ENCODE data around the gene ILF2. TPM values are rescaled to one million over a fixed set of nuclear protein-coding genes. Genes with fewer than 3 reads are reported as not detected.

The ILF2 gene
- total and polyA plus RNA-seq, 2 experiments from 2014 or later, result 200 to 276 TPM

- H3K27me3 ChIP-seq, result no peaks in the 10 kb centered on the region
- no peak for DNase-seq (ENCODE audit: low read depth in 1 of 2, low spot score in 1 of 2)
- H3K27ac ChIP-seq, result peak overlapping the region; percentile 93
- no peaks in the 10 kb centered on the region for H3K9me3 ChIP-seq (ENCODE audit: low read depth)
- H3K4me3 ChIP-seq, result peak overlapping the region; percentile 79
- TF ChIP-seq, protein P1, sequence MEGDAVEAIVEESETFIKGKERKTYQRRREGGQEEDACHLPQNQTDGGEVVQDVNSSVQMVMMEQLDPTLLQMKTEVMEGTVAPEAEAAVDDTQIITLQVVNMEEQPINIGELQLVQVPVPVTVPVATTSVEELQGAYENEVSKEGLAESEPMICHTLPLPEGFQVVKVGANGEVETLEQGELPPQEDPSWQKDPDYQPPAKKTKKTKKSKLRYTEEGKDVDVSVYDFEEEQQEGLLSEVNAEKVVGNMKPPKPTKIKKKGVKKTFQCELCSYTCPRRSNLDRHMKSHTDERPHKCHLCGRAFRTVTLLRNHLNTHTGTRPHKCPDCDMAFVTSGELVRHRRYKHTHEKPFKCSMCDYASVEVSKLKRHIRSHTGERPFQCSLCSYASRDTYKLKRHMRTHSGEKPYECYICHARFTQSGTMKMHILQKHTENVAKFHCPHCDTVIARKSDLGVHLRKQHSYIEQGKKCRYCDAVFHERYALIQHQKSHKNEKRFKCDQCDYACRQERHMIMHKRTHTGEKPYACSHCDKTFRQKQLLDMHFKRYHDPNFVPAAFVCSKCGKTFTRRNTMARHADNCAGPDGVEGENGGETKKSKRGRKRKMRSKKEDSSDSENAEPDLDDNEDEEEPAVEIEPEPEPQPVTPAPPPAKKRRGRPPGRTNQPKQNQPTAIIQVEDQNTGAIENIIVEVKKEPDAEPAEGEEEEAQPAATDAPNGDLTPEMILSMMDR (IDR thresholded peaks at IDR 0.05; ENCODE audit: low read depth, low read length), result no peak
- H3K36me3 ChIP-seq, result peaks cover 34% of the 10 kb centered on the region
- H3K4me1 ChIP-seq (ENCODE audit: low read depth), result no peaks in the 10 kb centered on the region
Observed at GRCh38 chr1:153659175-153659534, 11.6 kb downstream of the ILF2 start.

GRCh38 chr1:153658400-153659174, 12.2 kb downstream of the ILF2 start, which contains the start of gene SNAPIN:
Gene SNAPIN (plus strand): TSS chr1:153658703. CDS start chr1:153658744, 41 bp downstream.
- H3K4me3 ChIP-seq, result peak within 1 kb of the TSS; percentile 79
- H3K27ac ChIP-seq, result peak within 1 kb of the TSS; percentile 93
- DNase-seq (ENCODE audit: low read depth in 1 of 2, low spot score in 1 of 2), result peak; percentile 93
- peaks cover 29% of the 10 kb centered on the region for H3K36me3 ChIP-seq
- no peaks in the 10 kb centered on the region for H3K4me1 ChIP-seq (ENCODE audit: low read depth)
- TF ChIP-seq, protein P1 (IDR thresholded peaks at IDR 0.05; ENCODE audit: low read depth, low read length), result peak; percentile 21
- H3K27me3 ChIP-seq, result no peaks in the 10 kb centered on the region
- H3K9me3 ChIP-seq (ENCODE audit: low read depth), result no peaks in the 10 kb centered on the region

DNA sequence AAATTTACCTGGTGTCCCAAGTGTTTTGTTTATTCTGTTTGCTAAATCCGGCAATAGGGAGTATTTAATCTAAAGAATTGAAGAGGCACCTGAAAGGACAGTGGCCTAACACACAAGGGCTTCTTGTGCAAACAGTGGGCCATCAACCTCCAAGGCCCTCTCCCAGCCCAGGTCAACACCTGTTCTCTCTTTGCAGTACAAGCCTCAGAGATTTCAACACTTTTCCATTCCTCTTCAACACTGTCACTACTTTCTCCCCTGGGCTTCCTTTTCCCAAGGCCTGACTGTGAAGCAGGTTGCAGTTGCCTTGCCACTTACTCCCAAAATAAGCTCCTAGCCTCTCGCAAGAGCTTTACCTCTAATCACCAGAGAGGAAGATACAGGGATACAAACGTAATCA, 15.5 kb downstream of the ILF2 start:
- H3K27me3 ChIP-seq, result no peaks in the 10 kb centered on the region
- H3K4me3 ChIP-seq, result no peak overlapping the region
- H3K36me3 ChIP-seq, result no peaks in the 10 kb centered on the region
- DNase-seq (ENCODE audit: low read depth in 1 of 2, low spot score in 1 of 2), result no peak
- peak overlapping the region; percentile 68 for H3K27ac ChIP-seq
- H3K4me1 ChIP-seq (ENCODE audit: low read depth), result no peaks in the 10 kb centered on the region
- TF ChIP-seq, protein P1 (IDR thresholded peaks at IDR 0.05; ENCODE audit: low read depth, low read length), result no peak
- no peaks in the 10 kb centered on the region for H3K9me3 ChIP-seq (ENCODE audit: low read depth)

DNA sequence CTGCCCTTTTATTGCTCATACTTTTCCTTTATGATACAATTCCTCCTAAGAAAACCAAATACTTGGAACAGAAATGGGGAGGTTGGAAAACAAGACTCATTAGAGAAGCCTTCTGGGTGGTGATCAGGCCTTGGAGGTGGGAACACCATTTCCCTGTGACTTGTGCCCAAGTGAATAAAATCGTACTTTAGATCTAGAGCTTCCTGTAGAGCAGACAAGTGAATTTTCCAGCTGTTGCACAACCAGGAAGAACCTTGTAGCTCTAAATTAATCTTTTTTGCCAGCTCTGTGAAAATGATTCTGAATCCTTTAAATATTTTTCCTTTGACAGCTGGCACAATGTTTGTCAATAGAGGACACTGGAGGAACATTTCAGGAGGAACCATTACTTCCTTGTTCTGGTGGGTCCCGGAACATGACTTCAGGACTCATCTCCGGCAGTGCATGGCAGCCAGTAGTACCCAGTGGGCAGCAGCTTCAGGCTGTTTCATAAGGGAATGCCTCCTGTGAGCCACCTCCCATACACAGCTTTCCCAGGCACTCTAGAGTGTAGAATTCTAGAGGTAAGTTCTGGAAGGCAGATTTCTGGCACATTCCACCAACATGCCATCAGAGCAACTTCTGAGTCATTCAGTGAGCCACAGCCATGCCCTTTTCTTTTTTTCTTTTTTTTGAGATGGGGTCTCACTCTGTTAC, 17.8 kb downstream of the ILF2 start:
- no peaks in the 10 kb centered on the region for H3K27me3 ChIP-seq
- no peak overlapping the region for H3K4me3 ChIP-seq
- peak in 1 of 2 donors; percentile 51 for DNase-seq (ENCODE audit: low read depth in 1 of 2, low spot score in 1 of 2)
- TF ChIP-seq, protein P1 (IDR thresholded peaks at IDR 0.05; ENCODE audit: low read depth, low read length), result no peak
- no peaks in the 10 kb centered on the region for H3K4me1 ChIP-seq (ENCODE audit: low read depth)
- H3K27ac ChIP-seq, result no peak overlapping the region
- H3K36me3 ChIP-seq, result no peaks in the 10 kb centered on the region
- H3K9me3 ChIP-seq (ENCODE audit: low read depth), result no peaks in the 10 kb centered on the region

DNA sequence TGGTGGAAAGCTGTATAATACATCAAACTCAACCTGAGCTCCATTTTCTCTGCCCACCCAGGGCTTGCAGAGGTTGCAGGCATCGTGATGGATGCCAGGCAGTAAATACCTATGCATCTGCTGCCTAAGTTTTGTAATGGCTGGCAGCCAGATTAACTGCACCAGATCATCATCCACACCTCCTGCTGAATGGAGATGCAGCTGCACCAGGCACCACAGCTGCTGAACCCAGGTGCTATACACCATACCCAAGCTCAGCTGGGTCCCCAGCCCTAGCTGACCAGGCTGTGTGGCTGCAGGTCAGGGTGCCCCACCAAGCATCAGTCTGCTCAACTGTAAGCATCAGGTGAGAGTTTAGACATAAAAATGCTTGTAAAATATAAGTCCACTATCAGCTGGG, 19.0 kb downstream of the ILF2 start:
- Histone ChIP-seq H3K27me3 (no peaks in the 10 kb centered on the region), H3K27ac (no peak overlapping the region), H3K4me1 (ENCODE audit: low read depth) (no peaks in the 10 kb centered on the region), H3K36me3 (no peaks in the 10 kb centered on the region), H3K4me3 (no peak overlapping the region), H3K9me3 (ENCODE audit: low read depth) (no peaks in the 10 kb centered on the region)
- no peak for DNase-seq (ENCODE audit: low read depth in 1 of 2, low spot score in 1 of 2)
- TF ChIP-seq, protein P1 (IDR thresholded peaks at IDR 0.05; ENCODE audit: low read depth, low read length), result no peak
